GM20431 (cell line): ENCODE data around the gene FBXL16.

Experiments used
- in situ Hi-C: fragments of 300-500 bp; cut with MseI, MboI; formaldehyde crosslinking; loops from one replicate; pipeline ENCODE4 v1.15.0; 2020; ENCODE audit warnings: low sequenced_read_pairs; ENCODE audit not compliant: unreplicated experiment

FBXL16 gene

DNA sequence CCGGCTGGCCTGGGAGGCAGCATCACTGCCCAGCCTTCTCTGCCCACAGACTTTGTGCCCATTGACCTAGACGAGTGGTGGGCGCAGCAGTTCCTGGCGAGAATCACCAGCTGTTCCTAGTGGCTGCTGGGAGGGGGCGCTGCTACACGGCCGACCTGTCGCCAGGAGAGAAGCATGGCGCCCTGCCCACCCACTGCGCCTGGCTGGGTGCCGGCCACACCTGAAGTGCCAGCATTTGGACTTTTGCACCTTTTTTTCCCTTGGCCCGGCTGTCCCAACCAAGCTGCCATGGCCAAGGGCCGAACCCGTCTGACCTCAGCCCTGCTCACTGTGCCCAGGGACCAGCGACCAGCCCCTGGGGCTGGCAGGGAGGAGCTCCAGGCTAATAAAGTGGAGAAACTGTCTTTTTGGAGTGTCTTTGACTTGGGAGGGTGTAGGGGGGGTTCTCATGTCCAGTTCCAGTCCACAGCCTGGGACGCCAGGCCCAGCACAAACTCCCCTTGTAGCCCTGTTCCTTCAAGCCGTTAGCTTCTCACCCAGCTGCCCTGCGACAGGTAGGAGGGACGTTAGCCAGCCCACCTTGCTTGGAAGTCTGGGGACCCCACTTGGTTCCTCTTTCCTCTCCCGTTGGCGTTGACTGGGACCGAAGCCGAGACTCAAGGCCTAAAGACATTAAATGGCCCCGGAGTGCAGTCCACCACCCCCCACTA is 57.4 kb downstream of the FBXL16 start:
- in situ Hi-C loops: no loop called here

DNA sequence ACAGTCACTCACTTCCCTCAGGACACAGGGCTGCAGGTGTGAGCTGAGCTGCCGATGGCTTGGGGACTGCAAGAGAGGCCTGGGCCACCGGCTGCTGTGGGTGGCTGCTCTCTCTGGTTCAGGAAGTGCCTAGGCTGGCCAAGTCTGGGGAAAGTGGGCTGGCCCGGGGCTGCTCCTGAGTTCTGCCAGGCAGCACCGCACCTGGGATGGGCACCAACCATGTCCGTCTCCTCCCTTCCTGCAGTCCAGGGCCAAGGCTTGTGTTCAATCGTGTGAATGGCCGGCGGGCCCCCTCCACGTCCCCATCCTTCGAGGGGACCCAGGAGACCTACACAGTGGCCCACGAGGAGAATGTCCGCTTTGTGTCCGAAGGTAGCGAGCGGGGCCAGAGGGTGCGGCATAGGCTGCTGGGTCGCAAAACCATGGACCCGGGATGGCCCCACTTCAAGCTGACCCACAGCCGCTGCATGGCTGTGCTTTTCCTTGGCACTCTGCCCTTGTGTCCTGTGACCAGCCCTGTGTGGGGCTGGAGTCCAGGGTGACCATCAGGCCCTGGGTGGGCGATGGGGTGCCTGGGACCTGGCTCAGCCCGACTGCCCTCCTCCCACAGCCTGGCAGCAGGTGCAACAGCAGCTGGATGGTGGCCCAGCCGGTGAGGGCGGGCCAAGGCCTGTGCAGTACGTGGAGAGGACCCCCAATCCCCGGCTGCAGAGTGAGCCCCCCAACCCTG is 58.3 kb downstream of the FBXL16 start:
- in situ Hi-C loops: no loop called here

- in situ Hi-C loops: no loop called here
Observed at GRCh38 chr16:646679-647172, 58.9 kb downstream of the FBXL16 start.

GRCh38 chr16:645852-646678 is 59.5 kb downstream of the FBXL16 start:
- in situ Hi-C loops: no loop called here

GRCh38 chr16:644556-644955 is 61.0 kb downstream of the FBXL16 start:
- in situ Hi-C loops: no loop called here

DNA sequence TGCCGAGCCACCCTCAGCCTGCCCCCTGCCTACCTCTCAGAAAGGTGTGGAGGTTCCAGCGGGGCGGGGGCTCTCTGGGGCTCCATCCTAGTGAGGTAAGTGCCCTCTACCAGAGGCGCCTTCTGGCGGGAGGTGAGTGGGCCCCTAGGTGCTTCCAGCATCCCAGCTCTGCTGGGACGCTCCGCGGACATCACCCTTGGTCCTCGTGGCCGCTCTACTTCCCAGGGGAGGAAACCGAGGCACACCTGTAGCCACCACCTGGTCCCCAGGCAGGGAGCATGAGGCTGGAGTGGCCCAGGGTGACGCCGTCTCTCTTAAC is 62.6 kb downstream of the FBXL16 start:
- in situ Hi-C loops: no loop called here
